GM18907 (cell line): ENCODE measurements around the gene NKD2.
"Not testable (repeated sequence)": the region's sequence is repeated elsewhere in the genome, so short reads cannot be mapped to it uniquely, and the experiment has no call there.

ENCODE experiments used
- ATAC-seq: cut with Tn5 transposase; IDR thresholded peaks from one replicate; pipeline ENCODE4 v1.9.1; 2021; ENCODE audit warnings: mild to moderate bottlenecking, moderate library complexity; ENCODE audit not compliant: unreplicated experiment

NKD2 gene

DNA sequence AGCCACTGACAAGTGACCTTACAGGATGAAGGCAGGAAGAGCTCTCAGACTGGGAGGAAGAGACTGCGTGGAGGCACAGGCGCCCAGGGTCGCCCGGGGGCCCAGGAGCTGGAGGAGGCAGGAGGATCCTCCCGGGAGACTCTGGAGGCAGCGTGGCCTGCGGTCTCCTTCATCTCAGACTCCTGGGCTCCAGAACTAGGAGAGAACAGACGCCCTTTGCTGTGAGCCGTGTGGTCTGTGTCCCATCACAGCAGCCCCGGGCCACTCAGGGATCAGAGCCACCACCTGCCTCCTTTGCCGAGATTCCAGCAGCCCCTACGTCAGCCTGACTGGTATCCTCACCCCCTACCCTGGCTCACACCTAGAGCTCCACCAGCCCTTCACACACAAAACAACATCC is 58.1 kb downstream of the NKD2 start:
- ATAC-seq, result no peak

- no peak for ATAC-seq
Observed at GRCh38 chr5:1067141-1068121, 58.8 kb downstream of the NKD2 start.

DNA sequence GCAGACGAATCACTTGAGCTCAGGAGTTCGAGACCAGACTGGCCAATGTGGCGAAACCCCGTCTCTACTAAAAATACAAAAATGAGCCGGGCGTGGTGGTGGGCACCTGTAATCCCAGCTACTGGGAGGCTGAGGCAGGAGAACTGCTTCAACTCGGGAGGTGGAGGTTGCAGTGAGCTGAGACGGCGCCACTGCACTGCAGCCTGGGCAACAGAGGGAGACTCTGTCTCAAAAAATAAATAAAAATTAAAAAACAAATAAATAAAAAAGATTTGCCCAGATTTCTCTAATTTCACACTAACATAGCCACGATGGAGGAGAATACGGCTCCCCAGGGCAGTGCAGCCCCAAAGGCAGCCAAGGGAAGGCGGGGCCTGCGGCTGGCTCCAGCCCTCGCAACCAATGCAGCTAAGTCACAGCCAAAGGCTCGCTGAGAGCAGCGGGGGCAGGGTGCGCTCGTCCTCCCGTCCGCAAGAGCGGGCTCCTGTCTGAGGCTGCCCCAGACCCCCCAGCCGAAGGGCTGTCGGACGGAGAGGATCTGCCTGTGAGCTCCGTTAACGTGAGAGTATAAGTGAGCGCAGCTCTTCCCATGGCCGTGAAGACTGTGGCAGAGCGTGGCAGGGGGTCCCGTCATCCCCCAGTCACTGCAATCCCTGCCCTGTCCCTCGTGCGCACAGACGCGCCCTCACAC is 59.7 kb downstream of the NKD2 start:
- ATAC-seq, result no peak

DNA sequence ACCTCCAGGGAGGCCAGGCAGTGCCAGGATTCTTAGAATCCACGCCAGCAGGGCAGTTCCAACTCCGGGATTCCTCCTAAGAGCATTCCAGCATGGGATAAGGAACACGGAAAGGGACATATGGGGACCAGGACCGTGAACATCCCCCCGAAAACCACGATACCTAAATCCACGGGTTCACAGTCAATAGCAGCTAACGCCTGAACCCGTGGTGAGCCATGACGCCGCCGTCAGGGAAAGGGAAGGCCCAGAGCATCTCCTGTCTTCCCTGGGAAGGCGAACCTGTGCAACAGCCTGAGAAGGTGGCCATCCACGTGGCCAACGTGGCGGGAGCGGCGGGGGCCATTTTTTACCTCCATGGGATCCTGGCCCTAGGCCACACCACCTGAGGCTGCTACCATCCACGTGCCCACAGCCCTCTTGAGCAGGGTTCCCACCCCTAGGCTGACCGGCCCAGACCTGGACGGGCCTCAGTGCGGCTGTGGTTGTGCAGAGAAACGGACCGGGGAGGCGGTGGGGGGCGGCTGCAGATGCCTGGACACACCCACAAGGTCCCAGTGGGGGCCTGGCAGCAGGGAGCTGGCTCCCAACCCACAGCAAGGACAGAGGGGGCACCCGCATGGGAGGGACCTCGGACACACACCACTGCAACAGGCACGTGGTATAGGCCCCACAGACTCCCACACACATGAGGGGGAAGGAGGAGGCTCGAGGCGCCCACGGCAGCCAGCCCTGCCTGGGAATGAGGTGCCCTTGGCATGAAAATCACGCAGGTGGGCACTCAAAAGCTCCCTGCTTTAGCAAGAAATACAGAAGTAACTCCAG is 60.5 kb downstream of the NKD2 start:
- no peak for ATAC-seq

- ATAC-seq, result no peak
Observed at GRCh38 chr5:1069720-1070088, 61.1 kb downstream of the NKD2 start.

GRCh38 chr5:1073239-1074102 is 64.9 kb downstream of the NKD2 start:
- no peak for ATAC-seq

- ATAC-seq, result no peak
Observed at GRCh38 chr5:1074226-1074625, 65.6 kb downstream of the NKD2 start.

GRCh38 chr5:1074816-1075554 is 66.4 kb downstream of the NKD2 start:
- ATAC-seq, result no peak

DNA sequence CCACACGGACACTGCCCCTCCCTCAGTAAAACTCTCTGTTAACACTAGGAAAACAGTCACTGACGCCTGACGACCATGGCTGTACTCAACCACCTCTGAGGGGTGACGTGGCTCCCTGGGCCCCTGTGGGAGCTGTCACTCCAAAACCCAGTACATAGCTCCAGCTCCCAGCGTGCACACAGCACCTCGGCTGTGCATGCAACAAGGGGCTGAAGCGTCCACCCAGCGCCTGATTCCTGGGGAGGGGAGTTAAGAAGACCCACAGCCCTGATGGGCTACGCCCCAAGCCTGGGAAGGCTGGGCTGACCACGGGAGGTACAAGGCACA is 66.9 kb downstream of the NKD2 start:
- no peak for ATAC-seq

DNA sequence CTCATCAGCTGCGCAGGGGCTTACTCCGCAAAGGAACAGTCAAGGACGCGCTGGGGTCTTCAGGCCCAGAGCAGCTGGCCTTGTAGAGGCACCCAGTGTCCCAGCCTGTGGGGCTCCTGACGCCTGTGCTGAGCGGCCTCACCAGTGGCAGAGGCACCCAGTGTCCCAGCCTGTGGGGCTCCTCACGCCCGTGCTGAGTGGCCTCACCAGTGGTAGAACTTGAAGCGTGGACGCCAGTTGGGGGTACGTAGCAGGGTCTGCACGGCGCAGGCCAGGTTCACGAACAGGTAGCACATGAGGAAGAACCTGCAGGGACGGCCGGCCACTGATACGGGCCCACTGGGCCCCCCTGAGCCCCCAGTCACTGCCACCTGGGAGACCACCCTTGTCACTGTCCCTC is 67.3 kb downstream of the NKD2 start:
- no peak for ATAC-seq

DNA sequence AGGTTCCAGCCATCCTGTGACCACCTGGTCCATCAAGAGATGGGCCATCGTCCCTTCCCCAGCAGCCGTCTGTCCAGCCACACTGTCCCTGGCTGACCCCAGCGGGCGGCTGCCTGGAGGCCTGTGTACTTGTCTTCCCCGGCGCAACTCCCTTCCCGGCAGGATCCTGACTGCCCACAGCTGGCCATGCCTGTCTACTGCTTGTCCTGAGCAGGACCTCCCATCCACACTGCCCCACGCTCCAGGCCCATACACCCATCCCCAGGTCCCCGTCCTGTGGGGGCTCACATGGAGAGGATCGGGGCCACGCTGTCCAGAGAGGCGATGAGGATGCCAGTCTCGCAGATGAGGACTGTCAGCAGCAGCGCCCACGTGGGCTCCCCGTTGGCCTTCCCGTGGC is 67.8 kb downstream of the NKD2 start:
- no peak for ATAC-seq

GRCh38 chr5:1077026-1077425 is 68.4 kb downstream of the NKD2 start:
- no peak for ATAC-seq

- no peak for ATAC-seq
Observed at GRCh38 chr5:1077491-1078020, 69.0 kb downstream of the NKD2 start.

GRCh38 chr5:1078206-1078605 is 69.6 kb downstream of the NKD2 start:
- ATAC-seq, result no peak

GRCh38 chr5:1078851-1079250 is 70.2 kb downstream of the NKD2 start:
- no peak for ATAC-seq

DNA sequence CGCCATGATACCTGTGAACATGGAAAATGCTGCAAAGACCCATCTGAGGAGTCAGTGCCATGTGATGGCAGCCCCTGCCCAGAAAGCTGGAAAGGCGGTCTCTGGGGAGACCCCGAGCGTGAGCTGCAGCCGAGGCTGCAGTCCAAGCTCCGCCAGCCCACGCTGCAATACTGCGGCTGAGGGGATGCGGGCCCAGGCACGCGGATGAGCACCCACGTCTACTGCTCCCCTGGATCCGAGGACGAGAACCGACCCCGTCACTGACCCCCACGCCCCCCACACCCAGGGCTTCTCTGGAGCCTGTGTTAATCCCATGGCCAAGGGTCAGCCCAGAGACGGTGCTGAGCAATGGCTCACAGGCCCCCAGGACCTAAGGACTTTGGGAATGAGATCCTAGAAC is 70.9 kb downstream of the NKD2 start:
- ATAC-seq, result no peak

DNA sequence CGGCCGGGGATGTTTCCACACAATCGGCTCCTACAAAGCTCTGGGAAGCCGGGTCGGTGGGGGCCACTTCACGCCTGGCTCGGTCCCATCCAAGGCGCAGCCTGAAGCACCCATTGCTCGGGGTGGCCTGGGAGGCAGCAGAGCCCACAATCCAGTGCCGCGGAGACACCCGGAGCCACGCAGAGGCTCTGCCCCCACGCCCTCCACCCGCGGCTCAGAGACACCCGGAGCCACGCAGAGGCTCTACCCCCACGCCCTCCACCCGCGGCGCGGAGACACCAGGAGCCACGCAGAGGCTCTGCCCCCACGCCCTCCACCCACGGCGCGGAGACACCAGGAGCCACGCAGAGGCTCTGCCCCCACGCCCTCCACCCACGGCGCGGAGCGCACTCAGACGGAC is 71.4 kb downstream of the NKD2 start:
- ATAC-seq, result no peak

- ATAC-seq, result no peak
Observed at GRCh38 chr5:1080432-1080831, 71.8 kb downstream of the NKD2 start.

DNA sequence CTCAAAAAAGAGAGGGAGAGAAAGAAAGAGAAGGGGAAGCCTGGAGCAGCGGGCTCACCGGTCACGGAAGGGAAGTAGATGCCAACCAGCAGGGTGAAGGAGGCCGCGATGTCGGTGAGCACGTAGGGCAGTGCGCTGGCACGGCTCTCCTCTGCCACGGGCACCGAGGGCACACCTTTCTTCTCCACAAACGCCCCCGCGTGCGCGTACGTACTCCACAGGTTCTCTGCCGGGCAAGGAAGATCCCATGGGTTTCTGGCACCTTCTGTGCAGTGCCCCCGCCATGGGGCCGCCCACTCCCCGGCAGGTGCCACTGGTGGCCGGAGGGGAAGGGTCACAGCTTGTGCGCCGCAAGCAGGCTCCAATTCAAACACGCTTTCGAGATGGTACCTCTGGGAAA is 72.9 kb downstream of the NKD2 start:
- ATAC-seq, result no peak

DNA sequence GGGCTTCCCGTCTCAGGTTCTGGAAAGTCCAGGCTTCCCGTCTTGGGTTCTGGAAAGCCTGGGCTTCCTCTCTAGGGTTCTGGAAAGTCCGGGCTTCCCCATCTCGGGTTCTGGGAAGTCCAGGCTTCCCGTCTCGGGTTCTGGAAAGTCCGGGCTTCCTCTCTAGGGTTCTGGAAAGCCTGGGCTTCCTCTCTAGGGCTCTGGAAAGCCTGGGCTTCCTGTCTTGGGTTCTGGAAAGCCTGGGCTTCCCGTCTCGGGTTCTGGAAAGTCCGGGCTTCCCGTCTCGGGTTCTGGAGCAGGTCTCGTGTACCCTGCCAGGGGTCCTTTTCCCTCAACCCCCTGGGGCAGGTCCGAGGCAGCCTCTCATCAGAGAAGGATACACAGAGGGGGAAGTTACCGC is 74.4 kb downstream of the NKD2 start:
- not testable (repeated sequence) for ATAC-seq
